Neutrophil (primary cell): Measurements from ENCODE around the gene KCND2.

ENCODE experiments used
- H3K27ac ChIP-seq: fragments of 200-600 bp; sonication (generic); 2 replicates; pipeline ENCODE4 v1.5.1; 2016; ENCODE audit warnings: mild to moderate bottlenecking, moderate library complexity
- H3K27me3 ChIP-seq: fragments of 200-600 bp; sonication (generic); 2 replicates; pipeline ENCODE4 v1.6.0; 2016; ENCODE audit warnings: mild to moderate bottlenecking
- H3K36me3 ChIP-seq: fragments of 200-600 bp; sonication (generic); 2 replicates; pipeline ENCODE4 v1.5.1; 2017
- H3K4me1 ChIP-seq, 2 experiments: fragments of 200-600 bp in 1 of 2; sonication (generic) in 1 of 2; 1 replicate in 1 of 2; 2 replicates in 1 of 2; pipeline versions ENCODE4 v1.5.1 to v1.6.1; 2013 to 2016; ENCODE audit warnings: low read depth in 1 of 2, low read length in 1 of 2, mild to moderate bottlenecking in 1 of 2, moderate library complexity in 1 of 2; ENCODE audit not compliant: control insufficient read depth in 1 of 2, insufficient read depth in 1 of 2
- H3K4me3 ChIP-seq, 2 experiments: fragments of 200-600 bp in 1 of 2; sonication (generic) in 1 of 2; 1 replicate in 1 of 2; 2 replicates in 1 of 2; pipeline ENCODE4 v1.5.1; 2013 to 2016; ENCODE audit warnings: low read depth in 1 of 2, low read length in 1 of 2, mild to moderate bottlenecking in 1 of 2, moderate library complexity in 1 of 2
- H3K9me3 ChIP-seq: fragments of 200-600 bp; sonication (generic); 2 replicates; pipeline ENCODE4 v1.5.1; 2016
- TF ChIP-seq, protein P1 (sequence below): fragments of 200-600 bp; sonication (generic); IDR thresholded peaks from 2 replicates; pipeline ENCODE4 v1.5.1; 2016; ENCODE audit warnings: antibody characterized with exemption

KCND2 gene

GRCh38 chr7:120370954-120371353, 98.0 kb downstream of the KCND2 start:
- no peaks in the 10 kb centered on the region for H3K36me3 ChIP-seq
- H3K27me3 ChIP-seq, result no peaks in the 10 kb centered on the region
- TF ChIP-seq, protein P1, sequence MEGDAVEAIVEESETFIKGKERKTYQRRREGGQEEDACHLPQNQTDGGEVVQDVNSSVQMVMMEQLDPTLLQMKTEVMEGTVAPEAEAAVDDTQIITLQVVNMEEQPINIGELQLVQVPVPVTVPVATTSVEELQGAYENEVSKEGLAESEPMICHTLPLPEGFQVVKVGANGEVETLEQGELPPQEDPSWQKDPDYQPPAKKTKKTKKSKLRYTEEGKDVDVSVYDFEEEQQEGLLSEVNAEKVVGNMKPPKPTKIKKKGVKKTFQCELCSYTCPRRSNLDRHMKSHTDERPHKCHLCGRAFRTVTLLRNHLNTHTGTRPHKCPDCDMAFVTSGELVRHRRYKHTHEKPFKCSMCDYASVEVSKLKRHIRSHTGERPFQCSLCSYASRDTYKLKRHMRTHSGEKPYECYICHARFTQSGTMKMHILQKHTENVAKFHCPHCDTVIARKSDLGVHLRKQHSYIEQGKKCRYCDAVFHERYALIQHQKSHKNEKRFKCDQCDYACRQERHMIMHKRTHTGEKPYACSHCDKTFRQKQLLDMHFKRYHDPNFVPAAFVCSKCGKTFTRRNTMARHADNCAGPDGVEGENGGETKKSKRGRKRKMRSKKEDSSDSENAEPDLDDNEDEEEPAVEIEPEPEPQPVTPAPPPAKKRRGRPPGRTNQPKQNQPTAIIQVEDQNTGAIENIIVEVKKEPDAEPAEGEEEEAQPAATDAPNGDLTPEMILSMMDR, result no peak
- no peaks in the 10 kb centered on the region for H3K4me1 ChIP-seq
- no peak overlapping the region for H3K27ac ChIP-seq
- H3K9me3 ChIP-seq, result no peaks in the 10 kb centered on the region
- no peak overlapping the region for H3K4me3 ChIP-seq

- no peaks in the 10 kb centered on the region for H3K9me3 ChIP-seq
- H3K27me3 ChIP-seq, result no peaks in the 10 kb centered on the region
- no peaks in the 10 kb centered on the region for H3K4me1 ChIP-seq
- TF ChIP-seq, protein P1, result no peak
- H3K27ac ChIP-seq, result no peak overlapping the region
- no peaks in the 10 kb centered on the region for H3K36me3 ChIP-seq
- no peak overlapping the region for H3K4me3 ChIP-seq
These were observed 100.2 kb downstream of the KCND2 start for GRCh38 chr7:120373174-120373573.

DNA sequence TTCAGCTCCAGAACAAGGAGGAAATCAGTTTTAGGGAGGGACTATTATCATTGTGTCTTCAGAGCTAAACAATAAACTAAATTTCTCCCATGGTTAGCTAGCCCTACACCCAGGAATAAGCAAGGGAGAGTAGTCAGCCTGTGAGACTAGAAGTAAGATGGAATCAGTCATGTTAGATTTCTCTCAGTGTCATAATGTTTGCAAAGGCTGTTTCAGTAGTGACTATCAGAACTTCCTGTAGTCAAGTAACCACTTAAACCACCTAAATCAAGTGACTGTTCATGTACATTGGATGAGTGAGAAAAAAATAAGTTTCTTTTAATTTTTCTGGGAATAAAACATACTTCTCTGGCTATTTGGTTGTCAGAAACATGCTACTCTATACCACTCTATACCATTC, 121.6 kb downstream of the KCND2 start:
- TF ChIP-seq, protein P1, result no peak
- no peaks in the 10 kb centered on the region for H3K9me3 ChIP-seq
- H3K27ac ChIP-seq, result no peak overlapping the region
- no peaks in the 10 kb centered on the region for H3K4me1 ChIP-seq
- no peaks in the 10 kb centered on the region for H3K36me3 ChIP-seq
- no peak overlapping the region for H3K4me3 ChIP-seq
- H3K27me3 ChIP-seq, result no peaks in the 10 kb centered on the region

DNA sequence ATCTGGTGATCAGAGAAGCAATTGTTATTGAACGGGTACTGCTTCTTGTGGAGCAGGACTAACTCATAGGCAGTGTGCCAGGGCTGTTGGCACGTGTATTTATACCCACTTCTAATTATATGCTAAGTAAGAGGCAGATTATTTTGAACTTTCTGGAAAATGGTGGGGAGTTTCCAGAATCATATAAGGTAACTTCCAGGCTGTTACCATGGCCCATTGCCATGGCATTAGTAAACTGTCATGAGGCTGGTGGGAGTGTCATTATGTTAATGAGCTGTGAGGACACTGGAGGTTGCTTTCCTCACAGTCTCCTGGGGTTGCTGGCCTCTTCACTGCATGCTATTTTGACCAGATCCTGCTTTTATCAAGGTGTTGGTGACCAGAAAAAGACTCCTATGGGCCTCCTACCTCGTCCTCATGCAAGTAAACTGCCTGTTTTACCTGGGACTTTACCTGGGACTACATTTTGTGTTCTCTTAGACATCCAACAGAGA, 122.6 kb downstream of the KCND2 start:
- Histone ChIP-seq H3K27ac (no peak overlapping the region), H3K36me3 (no peaks in the 10 kb centered on the region), H3K4me1 (no peaks in the 10 kb centered on the region), H3K4me3 (no peak overlapping the region), H3K27me3 (no peaks in the 10 kb centered on the region), H3K9me3 (no peaks in the 10 kb centered on the region)
- TF ChIP-seq, protein P1, result no peak

DNA sequence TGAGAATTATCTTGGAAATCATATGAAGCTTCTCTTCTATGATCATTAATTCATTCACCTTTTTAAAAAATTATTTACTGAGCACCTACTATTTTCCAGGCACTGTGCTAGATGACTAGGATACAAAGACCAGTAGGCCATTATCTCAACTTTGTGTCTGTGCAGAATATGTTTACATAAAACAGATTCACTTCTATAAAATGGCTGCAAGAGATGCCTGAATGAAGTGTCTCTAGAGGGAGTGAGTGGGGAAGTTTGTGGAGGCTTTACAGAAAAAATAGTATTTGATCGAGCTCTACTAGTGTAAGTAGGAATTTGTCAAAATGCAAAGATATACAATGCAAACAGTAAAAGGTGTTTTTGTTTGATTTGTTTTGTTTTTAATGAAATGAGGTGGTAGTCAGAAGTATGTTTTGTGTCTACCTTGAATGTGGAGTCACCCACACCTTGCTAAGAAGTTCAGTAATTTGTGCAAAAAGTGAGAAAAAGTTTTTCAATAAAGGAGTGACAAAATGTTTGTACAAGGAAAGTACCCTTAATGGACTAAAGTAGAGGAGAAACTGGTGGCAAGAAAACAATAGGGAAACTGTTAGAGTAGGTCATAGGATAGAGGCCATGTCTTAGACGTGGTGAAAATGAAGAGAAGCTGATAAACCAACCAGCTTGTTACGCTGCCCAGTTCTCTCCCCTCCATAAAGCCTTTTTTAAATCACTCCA, 125.5 kb downstream of the KCND2 start:
- Histone ChIP-seq H3K4me1 (no peaks in the 10 kb centered on the region), H3K27me3 (no peaks in the 10 kb centered on the region), H3K9me3 (no peaks in the 10 kb centered on the region), H3K4me3 (no peak overlapping the region), H3K27ac (no peak overlapping the region), H3K36me3 (no peaks in the 10 kb centered on the region)
- TF ChIP-seq, protein P1, result no peak
